H1 (cell line): ENCODE measurements around the gene CD34.

Experiments used
- ATF3 ChIP-seq: IDR thresholded peaks from 2 replicates; pipeline ENCODE4 v1.6.1; 2011; ENCODE audit warnings: low read depth, mild to moderate bottlenecking, low read length; ENCODE audit not compliant: insufficient read depth
- CTCF ChIP-seq, 3 experiments: IDR thresholded peaks; 1 replicate in 2 of 3; 2 replicates in 1 of 3; pipeline versions ENCODE4 v1.5.1 to v1.6.1; 2011; ENCODE audit warnings: low read length in 3 of 3, mild to moderate bottlenecking in 3 of 3, inconsistent platforms in 2 of 3, low read depth in 1 of 3, moderate library complexity in 1 of 3; ENCODE audit not compliant: insufficient read depth in 1 of 3; ENCODE audit errors: control extremely low read depth in 1 of 3
- POLR2A ChIP-seq, 2 experiments: IDR thresholded peaks; 1 replicate in 1 of 2; 2 replicates in 1 of 2; pipeline ENCODE4 v1.6.1; 2011; ENCODE audit warnings: low read depth in 2 of 2, low read length in 2 of 2, mild to moderate bottlenecking in 2 of 2; ENCODE audit errors: control extremely low read depth in 1 of 2
- POLR2AphosphoS5 ChIP-seq: IDR thresholded peaks from 2 replicates; pipeline ENCODE4 v1.6.1; 2011; ENCODE audit warnings: low read depth, low read length
- SUZ12 ChIP-seq: fragments of 200-600 bp; sonication (generic); IDR thresholded peaks from 2 replicates; pipeline ENCODE4 v1.6.1; 2012; ENCODE audit warnings: mild to moderate bottlenecking, inconsistent platforms, low read length, moderate library complexity, mixed read lengths
- USF2 ChIP-seq: IDR thresholded peaks from 2 replicates; pipeline ENCODE4 v1.6.1; 2011; ENCODE audit warnings: low read length, improper control_type of control experiment

GRCh38 chr1:207863893-207864535 is 46.9 kb downstream of the CD34 start:
- no peak for TF ChIP-seq CTCF (IDR thresholded peaks at IDR 0.05; ENCODE audit: control extremely low read depth in 1 of 3, insufficient read depth in 1 of 3, low read depth in 1 of 3, low read length in 3 of 3)
- no peak for TF ChIP-seq ATF3
- TF ChIP-seq POLR2A (IDR thresholded peaks at IDR 0.05; ENCODE audit: control extremely low read depth in 1 of 2, low read depth in 2 of 2, low read length in 2 of 2), result no peak
- no peak for TF ChIP-seq SUZ12
- TF ChIP-seq POLR2AphosphoS5, result no peak
- no peak for TF ChIP-seq USF2
